HG03064 (cell line): ENCODE data around the gene DUSP28.
"Not testable (repeated sequence)": the region's sequence is repeated elsewhere in the genome, so short reads cannot be mapped to it uniquely, and the experiment has no call there.

Experiments
- ATAC-seq: cut with Tn5 transposase; IDR thresholded peaks from one replicate; pipeline ENCODE4 v1.9.1; 2021; ENCODE audit warnings: low read depth; ENCODE audit not compliant: unreplicated experiment

Gene DUSP28

GRCh38 chr2:240526521-240526920, 33.6 kb upstream of the DUSP28 start:
- no peak for ATAC-seq

GRCh38 chr2:240527153-240527750, 32.9 kb upstream of the DUSP28 start:
- ATAC-seq = no peak

- no peak for ATAC-seq
These were observed 31.6 kb upstream of the DUSP28 start for GRCh38 chr2:240528406-240529040.

GRCh38 chr2:240529344-240529999, 30.7 kb upstream of the DUSP28 start:
- ATAC-seq = no peak

- no peak for ATAC-seq
These were observed 30.0 kb upstream of the DUSP28 start for GRCh38 chr2:240530181-240530580.

- ATAC-seq = no peak
These were observed 29.1 kb upstream of the DUSP28 start for GRCh38 chr2:240531038-240531437.

GRCh38 chr2:240532031-240532775, 28.0 kb upstream of the DUSP28 start:
- no peak for ATAC-seq

GRCh38 chr2:240538031-240538780, 22.0 kb upstream of the DUSP28 start:
- ATAC-seq = no peak

GRCh38 chr2:240539101-240539500, 21.1 kb upstream of the DUSP28 start:
- ATAC-seq = not testable (repeated sequence)

- ATAC-seq = no peak
These were observed 20.3 kb upstream of the DUSP28 start for GRCh38 chr2:240539906-240540305.

- no peak for ATAC-seq
These were observed 8.9 kb upstream of the DUSP28 start for GRCh38 chr2:240551288-240551687.

GRCh38 chr2:240551811-240552210, 8.3 kb upstream of the DUSP28 start:
- ATAC-seq = no peak

- ATAC-seq = no peak
These were observed 6.1 kb upstream of the DUSP28 start for GRCh38 chr2:240553956-240554480.

- ATAC-seq = no peak
These were observed 5.2 kb upstream of the DUSP28 start for GRCh38 chr2:240554767-240555493.

- ATAC-seq = no peak
These were observed 4.5 kb upstream of the DUSP28 start for GRCh38 chr2:240555541-240556250.

GRCh38 chr2:240556553-240557100, 3.5 kb upstream of the DUSP28 start:
- no peak for ATAC-seq

GRCh38 chr2:240557101-240557751, 2.9 kb upstream of the DUSP28 start:
- ATAC-seq = no peak

- ATAC-seq = no peak
These were observed 2.3 kb upstream of the DUSP28 start, which contains the start of gene ANKMY1 for GRCh38 chr2:240557808-240558207. TSS of gene ANKMY1 (minus strand) at chr2:240557988. CDS start at chr2:240557335, 653 bp downstream.
